HepG2 (cell line): ENCODE data around the gene GRK3. TPM values are rescaled to one million over a fixed set of nuclear protein-coding genes. Genes with fewer than 3 reads are reported as not detected.

Source experiments
- ATAC-seq: fragments of 200-7000 bp; cut with Tn5 transposase; 3 replicates; pipeline ENCODE4 v1.9.1; 2020; ENCODE audit warnings: mild to moderate bottlenecking, moderate library complexity
- BruUV-seq: library from RNA; stranded (reverse); fragments of 400-500 nt; replicated peaks from 2 replicates; lab custom pipeline; 2021; lab: Mats Ljungman, UMichigan
- CTCF ChIA-PET: fragments of 300-600 bp; formaldehyde crosslinking; extraction: SDS; loops from one replicate; lab custom pipeline; 2021; ENCODE audit warnings: low total read pairs, inconsistent platforms, low intra/inter-chr PET ratio; lab: Yijun Ruan, JAX
- POLR2A ChIA-PET: fragments of 350-600 bp; sonication (Branson Sonifier 250); formaldehyde crosslinking; loops from one replicate; lab custom pipeline; 2020; ENCODE audit warnings: antibody characterized with exemption, inconsistent platforms; lab: Yijun Ruan, JAX
- DNase-seq: peaks from one replicate; pipeline ENCODE4 v3.0.0-alpha.2; 2015; ENCODE audit warnings: low spot score
- FAIRE-seq: peaks from 3 replicates; lab custom pipeline; 2011; peaks lifted over from hg19 to GRCh38; lab: Jason Lieb, UNC
- H2AFZ ChIP-seq: one replicate; pipeline ENCODE4 v1.6.1; 2011; ENCODE audit warnings: low read length, inconsistent platforms
- H3K27ac ChIP-seq: fragments of 300-600 bp; 3 replicates; pipeline ENCODE4 v1.8.0; 2011; ENCODE audit warnings: mixed run types, mild to moderate bottlenecking, mixed read lengths, low read length, inconsistent platforms; ENCODE audit not compliant: insufficient read depth; ENCODE audit errors: extremely low read length
- H3K27me3 ChIP-seq, 2 experiments: fragments of 200-600 bp in 1 of 2; 2 replicates in 1 of 2; 3 replicates in 1 of 2; pipeline versions ENCODE4 v1.6.0 to v1.8.0; 2011; ENCODE audit warnings: low read length in 2 of 2, mild to moderate bottlenecking in 2 of 2, moderate library complexity in 2 of 2, inconsistent platforms in 1 of 2; ENCODE audit not compliant: insufficient read depth in 2 of 2, control insufficient read depth in 1 of 2
- H3K36me3 ChIP-seq, 2 experiments: fragments of 200-600 bp in 1 of 2; replicated peaks in 1 of 2; 2 replicates in 1 of 2; 3 replicates in 1 of 2; pipeline versions ENCODE4 v1.5.1 to v1.8.0; 2011; ENCODE audit warnings: low read length in 2 of 2, inconsistent platforms in 1 of 2; ENCODE audit not compliant: insufficient read depth in 2 of 2, control insufficient read depth in 1 of 2
- H3K4me1 ChIP-seq: 2 replicates; pipeline ENCODE4 v1.5.1; 2012; ENCODE audit warnings: low read length, inconsistent platforms; ENCODE audit not compliant: insufficient read depth
- H3K4me2 ChIP-seq: 2 replicates; pipeline ENCODE4 v1.6.0; 2011; ENCODE audit warnings: low read depth, low read length, inconsistent platforms
- H3K4me3 ChIP-seq, 3 experiments: fragments of 200-600 bp in 1 of 3; sonication (generic), shearing (Covaris generic) in 1 of 3; replicated peaks in 1 of 3; 2 replicates each; pipeline ENCODE4 v1.5.1; 2011 to 2016; ENCODE audit warnings: low read length in 3 of 3, inconsistent platforms in 2 of 3, low read depth in 2 of 3, mild to moderate bottlenecking in 2 of 3, control low read depth in 1 of 3, mixed read lengths in 1 of 3; ENCODE audit not compliant: insufficient read depth in 1 of 3
- H3K79me2 ChIP-seq: one replicate; pipeline ENCODE4 v1.6.1; 2011; ENCODE audit warnings: low read length, inconsistent platforms; ENCODE audit not compliant: insufficient read depth
- H3K9ac ChIP-seq: 2 replicates; pipeline ENCODE4 v1.6.0; 2011; ENCODE audit warnings: mild to moderate bottlenecking, low read depth, low read length, inconsistent platforms; ENCODE audit not compliant: insufficient read depth
- H3K9me3 ChIP-seq: 2 replicates; pipeline ENCODE4 v1.5.1; 2012; ENCODE audit warnings: mild to moderate bottlenecking, low read length
- H4K20me1 ChIP-seq: 2 replicates; pipeline ENCODE4 v1.6.0; 2011; ENCODE audit warnings: inconsistent platforms, mild to moderate bottlenecking, low read length, moderate library complexity; ENCODE audit not compliant: insufficient read depth
- ARNTL ChIP-seq: sonication (generic); formaldehyde crosslinking; IDR thresholded peaks from 2 replicates; pipeline ENCODE4 v1.4.0; 2020; ENCODE audit warnings: mild to moderate bottlenecking, missing genetic modification reagents
- FOXK1 ChIP-seq: sonication (generic); formaldehyde crosslinking; IDR thresholded peaks from 2 replicates; pipeline ENCODE4 v1.4.0; 2020; ENCODE audit warnings: low read depth, missing genetic modification reagents, borderline replicate concordance
- GPN1 ChIP-seq: sonication (generic); formaldehyde crosslinking; IDR thresholded peaks from 2 replicates; pipeline ENCODE4 v1.5.1; 2020; ENCODE audit warnings: missing genetic modification reagents, borderline replicate concordance
- KLF12 ChIP-seq: sonication (generic); formaldehyde crosslinking; IDR thresholded peaks from 2 replicates; pipeline ENCODE4 v1.4.0; 2020; ENCODE audit warnings: missing genetic modification reagents, borderline replicate concordance
- MTF1 ChIP-seq: sonication (generic); formaldehyde crosslinking; IDR thresholded peaks from 2 replicates; pipeline ENCODE4 v1.5.0; 2020; ENCODE audit warnings: missing genetic modification reagents
- NCOR1 ChIP-seq: fragments of 200-600 bp; sonication (generic); IDR thresholded peaks from 2 replicates; pipeline ENCODE4 v1.7.0; 2017; ENCODE audit warnings: antibody characterized with exemption, low read length, borderline replicate concordance
- NPAS2 ChIP-seq: sonication (generic); formaldehyde crosslinking; IDR thresholded peaks from 2 replicates; pipeline ENCODE4 v1.8.0; 2022; ENCODE audit warnings: mild to moderate bottlenecking, missing genetic modification reagents, borderline replicate concordance
- PRDM10 ChIP-seq: sonication (generic); formaldehyde crosslinking; IDR thresholded peaks from 2 replicates; pipeline ENCODE4 v1.4.0; 2020; ENCODE audit warnings: low read depth, missing genetic modification reagents
- RXRA ChIP-seq: sonication (generic); formaldehyde crosslinking; IDR thresholded peaks from 2 replicates; pipeline ENCODE4 v1.5.1; 2020; ENCODE audit warnings: missing genetic modification reagents
- ZMAT3 ChIP-seq: sonication (generic); formaldehyde crosslinking; conservative IDR thresholded peaks from 2 replicates; pipeline ENCODE4 v1.7.0; 2021; ENCODE audit warnings: missing genetic modification reagents
- ZNF556 ChIP-seq: sonication (generic); formaldehyde crosslinking; IDR thresholded peaks from 2 replicates; pipeline ENCODE4 v1.4.0; 2020; ENCODE audit warnings: mild to moderate bottlenecking, missing genetic modification reagents, borderline replicate concordance
- ZNF724P ChIP-seq: sonication (generic); formaldehyde crosslinking; IDR thresholded peaks from 2 replicates; pipeline ENCODE4 v1.8.0; 2022; ENCODE audit warnings: missing genetic modification reagents, borderline replicate concordance
- ZNF792 ChIP-seq: IDR thresholded peaks from 2 replicates; pipeline ENCODE4 v1.6.1; 2016
- WGBS: methylation state at CpG from one replicate; pipeline ENCODE4 v1.1.6; 2017; ENCODE audit warnings: low lambda C conversion rate; 5-methylcytosine and 5-hydroxymethylcytosine counted together
- in situ Hi-C: cut with HindIII; loops from 2 replicates; pipeline ENCODE4 v1.10.0; 2017; ENCODE audit warnings: low pct_unique_long_range_greater_than_20kb; ENCODE audit not compliant: extremely low pct_ligation_motif_present
- intact Hi-C: fragments of 100-400 bp; cut with micrococcal nuclease; formaldehyde crosslinking; loops from one replicate; pipeline ENCODE4 v1.10.0; 2022; ENCODE audit not compliant: unreplicated experiment
- polyA plus RNA-seq, 8 experiments: library from polyadenylated mRNA; depleted of rRNA in 3 of 8; stranded (reverse) in 7 of 8; unstranded in 1 of 8; fragments of >200 nt; fragmentation: Illumina TruSeq in 4 of 8; extraction: Trizol in 4 of 8; gene quantifications; 2 replicates each; pipeline versions ENCODE4 v1.2.1 to v1.2.3, GENCODE V29; 2011 to 2016; ENCODE audit warnings: low read depth in 4 of 8, missing spikeins in 1 of 8, mixed read lengths in 1 of 8; ENCODE audit not compliant: insufficient read depth in 1 of 8
- total RNA-seq, 5 experiments: library from RNA; depleted of rRNA; stranded (reverse); fragments of >200 nt; fragmentation: Illumina TruSeq; extraction: Trizol; gene quantifications; 2 replicates each; pipeline ENCODE4 v1.2.3, GENCODE V29; 2016; ENCODE audit warnings: low read depth in 1 of 5
- TF ChIP-seq, protein P1 (sequence below): sonication (generic); formaldehyde crosslinking; IDR thresholded peaks from 2 replicates; pipeline ENCODE4 v1.8.1; 2023; ENCODE audit warnings: mild to moderate bottlenecking, missing genetic modification reagents
- TF ChIP-seq, protein P2 (sequence below): sonication (generic); formaldehyde crosslinking; IDR thresholded peaks from 2 replicates; pipeline ENCODE4 v1.4.0; 2020; ENCODE audit warnings: missing genetic modification reagents

Gene GRK3
- total and polyA plus RNA-seq, 2 of the 13 experiments (the other 11 are each of a cell fraction or from before 2014, with no cell fraction given) = 8.5 to 16.7 TPM

DNA sequence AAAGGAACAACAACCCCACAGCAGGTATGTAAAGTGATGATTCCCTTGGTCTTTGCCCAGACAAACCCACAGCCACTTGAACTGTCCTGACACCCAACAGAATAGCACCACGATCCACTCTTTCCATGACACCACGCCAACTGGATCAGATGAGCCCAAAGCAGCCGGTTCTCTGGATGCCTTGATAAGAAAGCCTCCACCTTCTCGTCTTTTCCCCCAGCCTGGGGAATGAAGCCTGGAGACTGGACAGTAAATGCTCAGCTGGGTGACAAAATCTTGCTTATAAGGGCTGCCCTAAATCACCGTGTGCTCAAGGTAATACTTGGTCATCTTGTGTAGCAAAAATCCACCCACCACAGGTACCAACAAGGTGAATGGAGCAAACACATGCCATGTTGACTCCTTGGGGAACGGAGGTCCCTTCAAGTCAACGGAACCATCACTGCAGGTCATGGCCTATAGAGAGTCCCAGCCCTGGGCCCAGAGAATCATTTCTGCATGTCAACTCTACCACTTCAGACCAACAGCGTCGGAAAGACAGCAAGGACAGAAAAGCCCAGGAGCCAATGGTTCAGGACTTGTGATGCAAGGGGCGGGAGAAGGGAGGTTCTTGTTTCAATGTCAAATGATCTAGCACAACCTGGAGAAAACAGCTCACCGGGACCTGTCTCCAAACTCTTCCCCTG is 175.3 kb downstream of the GRK3 start:
- no TSS peak for BruUV-seq
- Histone ChIP-seq H3K27me3 (no peaks in the 10 kb centered on the region; a peak in 2 of 5 replicates), H3K4me2 (no peak overlapping the region), H3K9me3 (no peaks in the 10 kb centered on the region), H3K27ac (no peak overlapping the region), H2AFZ (no peak overlapping the region), H3K9ac (no peak overlapping the region), H3K4me1 (peaks cover 17% of the 10 kb centered on the region), H3K79me2 (no peaks in the 10 kb centered on the region), H3K36me3 (no peaks in the 10 kb centered on the region), H3K4me3 (no peak overlapping the region), H4K20me1 (no peaks in the 10 kb centered on the region)
- ChIA-PET CTCF (no interaction called here), POLR2A (no interaction called here)
- FAIRE-seq (no peak), ATAC-seq (no peak), DNase-seq (no peak)
- in situ Hi-C loops (no loop called here), intact Hi-C loops (no loop called here)
- 83% methylated on average over 11 of the region's 11 CpGs for whole genome bisulfite sequencing
- TF ChIP-seq ARNTL (CRISPR knock-in tag) (no peak), ZNF724P (CRISPR knock-in tag) (no peak), NPAS2 (CRISPR knock-in tag) (no peak), NCOR1 (no peak), ZNF792 (CRISPR knock-in tag) (no peak), FOXK1 (CRISPR knock-in tag) (no peak), PRDM10 (CRISPR knock-in tag) (no peak), KLF12 (CRISPR knock-in tag) (no peak), ZMAT3 (no peak), MTF1 (CRISPR knock-in tag) (no peak), RXRA (CRISPR knock-in tag) (no peak), ZNF556 (CRISPR knock-in tag) (no peak), GPN1 (CRISPR knock-in tag) (no peak)
- TF ChIP-seq, protein P1, sequence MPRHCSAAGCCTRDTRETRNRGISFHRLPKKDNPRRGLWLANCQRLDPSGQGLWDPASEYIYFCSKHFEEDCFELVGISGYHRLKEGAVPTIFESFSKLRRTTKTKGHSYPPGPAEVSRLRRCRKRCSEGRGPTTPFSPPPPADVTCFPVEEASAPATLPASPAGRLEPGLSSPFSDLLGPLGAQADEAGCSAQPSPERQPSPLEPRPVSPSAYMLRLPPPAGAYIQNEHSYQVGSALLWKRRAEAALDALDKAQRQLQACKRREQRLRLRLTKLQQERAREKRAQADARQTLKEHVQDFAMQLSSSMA (CRISPR knock-in tag) = no peak
- TF ChIP-seq, protein P2, sequence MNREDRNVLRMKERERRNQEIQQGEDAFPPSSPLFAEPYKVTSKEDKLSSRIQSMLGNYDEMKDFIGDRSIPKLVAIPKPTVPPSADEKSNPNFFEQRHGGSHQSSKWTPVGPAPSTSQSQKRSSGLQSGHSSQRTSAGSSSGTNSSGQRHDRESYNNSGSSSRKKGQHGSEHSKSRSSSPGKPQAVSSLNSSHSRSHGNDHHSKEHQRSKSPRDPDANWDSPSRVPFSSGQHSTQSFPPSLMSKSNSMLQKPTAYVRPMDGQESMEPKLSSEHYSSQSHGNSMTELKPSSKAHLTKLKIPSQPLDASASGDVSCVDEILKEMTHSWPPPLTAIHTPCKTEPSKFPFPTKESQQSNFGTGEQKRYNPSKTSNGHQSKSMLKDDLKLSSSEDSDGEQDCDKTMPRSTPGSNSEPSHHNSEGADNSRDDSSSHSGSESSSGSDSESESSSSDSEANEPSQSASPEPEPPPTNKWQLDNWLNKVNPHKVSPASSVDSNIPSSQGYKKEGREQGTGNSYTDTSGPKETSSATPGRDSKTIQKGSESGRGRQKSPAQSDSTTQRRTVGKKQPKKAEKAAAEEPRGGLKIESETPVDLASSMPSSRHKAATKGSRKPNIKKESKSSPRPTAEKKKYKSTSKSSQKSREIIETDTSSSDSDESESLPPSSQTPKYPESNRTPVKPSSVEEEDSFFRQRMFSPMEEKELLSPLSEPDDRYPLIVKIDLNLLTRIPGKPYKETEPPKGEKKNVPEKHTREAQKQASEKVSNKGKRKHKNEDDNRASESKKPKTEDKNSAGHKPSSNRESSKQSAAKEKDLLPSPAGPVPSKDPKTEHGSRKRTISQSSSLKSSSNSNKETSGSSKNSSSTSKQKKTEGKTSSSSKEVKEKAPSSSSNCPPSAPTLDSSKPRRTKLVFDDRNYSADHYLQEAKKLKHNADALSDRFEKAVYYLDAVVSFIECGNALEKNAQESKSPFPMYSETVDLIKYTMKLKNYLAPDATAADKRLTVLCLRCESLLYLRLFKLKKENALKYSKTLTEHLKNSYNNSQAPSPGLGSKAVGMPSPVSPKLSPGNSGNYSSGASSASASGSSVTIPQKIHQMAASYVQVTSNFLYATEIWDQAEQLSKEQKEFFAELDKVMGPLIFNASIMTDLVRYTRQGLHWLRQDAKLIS = no peak
